ENCODE results near the gene MFAP5.
"Not testable (repeated sequence)": the region's sequence is repeated elsewhere in the genome, so short reads cannot be mapped to it uniquely, and the experiment has no call there.

MFAP5 gene

GRCh38 chr12:8636581-8636980, 26.0 kb downstream of the MFAP5 start:
- TF ChIP-seq CTCF (IDR thresholded peaks at IDR 0.05; ENCODE audit: unreplicated experiment in 3 of 3) = no peak

GRCh38 chr12:8636007-8636346, 26.6 kb downstream of the MFAP5 start:
- peaks cover 21% of the 10 kb centered on the region for H3K4me1 Mint-ChIP-seq

More at GRCh38 chr12:8636581-8636980, 26.0 kb downstream of the MFAP5 start:
- Mint-ChIP-seq H3K27me3 (ENCODE audit: low read depth) (no peaks in the 10 kb centered on the region), H3K9me3 (peaks cover 5% of the 10 kb centered on the region), H3K36me3 (ENCODE audit: low read depth) (no peaks in the 10 kb centered on the region), H3K27ac (peak overlapping the region in 1 of 3 experiments; percentile 30), H3K4me3 (peak overlapping the region in 1 of 3 experiments; percentile 27), H3K4me1 (peaks cover 21% of the 10 kb centered on the region)

GRCh38 chr12:8635342-8636006, 27.2 kb downstream of the MFAP5 start:
- not testable (repeated sequence) for H3K27me3 Mint-ChIP-seq (ENCODE audit: low read depth); H3K4me3 Mint-ChIP-seq; H3K9me3 Mint-ChIP-seq; H3K36me3 Mint-ChIP-seq (ENCODE audit: low read depth)
- H3K4me1 Mint-ChIP-seq = peaks cover 21% of the 10 kb centered on the region
- H3K27ac Mint-ChIP-seq = peak overlapping the region in 1 of 3 experiments; percentile 30

More at GRCh38 chr12:8636007-8636346, 26.6 kb downstream of the MFAP5 start:
- not testable (repeated sequence) for H3K27me3 Mint-ChIP-seq (ENCODE audit: low read depth); H3K36me3 Mint-ChIP-seq (ENCODE audit: low read depth); H3K9me3 Mint-ChIP-seq; H3K4me3 Mint-ChIP-seq
- H3K27ac Mint-ChIP-seq = peak overlapping the region in 1 of 3 experiments; percentile 30

GRCh38 chr12:8630131-8630530, 32.5 kb downstream of the MFAP5 start:
- H3K9me3 Mint-ChIP-seq = peaks cover 5% of the 10 kb centered on the region
- H3K27ac Mint-ChIP-seq = peak overlapping the region in 1 of 3 experiments; percentile 41
- TF ChIP-seq CTCF (IDR thresholded peaks at IDR 0.05; ENCODE audit: unreplicated experiment in 3 of 3) = no peak
- peaks cover 8% of the 10 kb centered on the region for H3K4me1 Mint-ChIP-seq
- H3K36me3 Mint-ChIP-seq (ENCODE audit: low read depth) = no peaks in the 10 kb centered on the region
- H3K4me3 Mint-ChIP-seq = no peak overlapping the region
- no peaks in the 10 kb centered on the region for H3K27me3 Mint-ChIP-seq (ENCODE audit: low read depth)

- Mint-ChIP-seq H3K4me1 (peaks cover 8% of the 10 kb centered on the region), H3K27me3 (ENCODE audit: low read depth) (no peaks in the 10 kb centered on the region), H3K9me3 (peaks cover 4% of the 10 kb centered on the region), H3K4me3 (no peak overlapping the region), H3K27ac (peak overlapping the region in 1 of 3 experiments; percentile 41), H3K36me3 (ENCODE audit: low read depth) (no peaks in the 10 kb centered on the region)
- no peak for TF ChIP-seq CTCF (IDR thresholded peaks at IDR 0.05; ENCODE audit: unreplicated experiment in 3 of 3)
Measured at GRCh38 chr12:8629486-8630033, 33.1 kb downstream of the MFAP5 start.

- Mint-ChIP-seq H3K36me3 (ENCODE audit: low read depth) (no peaks in the 10 kb centered on the region), H3K4me3 (no peak overlapping the region), H3K27me3 (ENCODE audit: low read depth) (no peaks in the 10 kb centered on the region), H3K4me1 (peaks cover 8% of the 10 kb centered on the region), H3K27ac (no peak overlapping the region), H3K9me3 (no peaks in the 10 kb centered on the region)
- TF ChIP-seq CTCF (IDR thresholded peaks at IDR 0.05; ENCODE audit: unreplicated experiment in 3 of 3) = no peak
Measured at GRCh38 chr12:8628731-8629130, 33.9 kb downstream of the MFAP5 start.

GRCh38 chr12:8624750-8625149, 37.9 kb downstream of the MFAP5 start:
- H3K4me3 Mint-ChIP-seq; H3K4me1 Mint-ChIP-seq; H3K27ac Mint-ChIP-seq; H3K27me3 Mint-ChIP-seq (ENCODE audit: low read depth); H3K36me3 Mint-ChIP-seq (ENCODE audit: low read depth): not testable (repeated sequence)
- peaks cover 13% of the 10 kb centered on the region for H3K9me3 Mint-ChIP-seq

Data from nephron (organoid).